H1 (cell line): ENCODE measurements around the gene SH3PXD2B. TPM values are rescaled to one million over a fixed set of nuclear protein-coding genes. Genes with fewer than 3 reads are reported as not detected.

Experiments used
- BCL11A ChIP-seq, 2 experiments: IDR thresholded peaks; one replicate each; pipeline ENCODE4 v1.6.1; 2011; ENCODE audit warnings: low read depth in 2 of 2, low read length in 2 of 2, mild to moderate bottlenecking in 2 of 2
- RXRA ChIP-seq: IDR thresholded peaks from 2 replicates; pipeline ENCODE4 v1.6.1; 2011; ENCODE audit warnings: low read depth, mild to moderate bottlenecking, low read length, moderate library complexity; ENCODE audit not compliant: insufficient read depth
- SAP30 ChIP-seq: fragments of 300-600 bp; sonication (generic); IDR thresholded peaks from 2 replicates; pipeline ENCODE4 v1.7.1; 2012; ENCODE audit warnings: low read length, moderate library complexity, mild to moderate bottlenecking, inconsistent platforms; ENCODE audit not compliant: insufficient read depth, insufficient replicate concordance
- SIRT6 ChIP-seq: IDR thresholded peaks from one replicate; pipeline ENCODE4 v1.7.1; 2012; ENCODE audit warnings: low read length, inconsistent platforms
- polyA plus RNA-seq, 7 experiments: library from polyadenylated mRNA; depleted of rRNA in 3 of 7; stranded (reverse) in 5 of 7; unstranded in 2 of 7; fragments of >200 nt in 5 of 7; fragments of 200-250 nt in 2 of 7; gene quantifications; 1 replicate in 5 of 7; 2 replicates in 1 of 7; 4 replicates in 1 of 7; pipeline versions ENCODE4 v1.2.1 to v1.2.3, GENCODE V29; 2011 to 2013; ENCODE audit warnings: missing spikeins in 2 of 7, mixed read lengths in 2 of 7
- total RNA-seq: library from RNA; stranded (reverse); fragmentation: NEBNext Ultra II Directional; extraction: Animal tissue kit (Norgen Biotek cat#: 25700); gene quantifications from 2 replicates; pipeline ENCODE4 v1.2.1, GENCODE V29; 2021

SH3PXD2B gene
- total and polyA plus RNA-seq, 2 of the 8 experiments (the other 6 are each of a cell fraction or from before 2014, with no cell fraction given) = 32.9 to 72.9 TPM

GRCh38 chr5:172377856-172378255, 76.5 kb downstream of the SH3PXD2B start (continued):
- TF ChIP-seq RXRA = no peak
- no peak for TF ChIP-seq SAP30
- TF ChIP-seq BCL11A (IDR thresholded peaks at IDR 0.05; ENCODE audit: low read depth in 2 of 2, low read length in 2 of 2) = no peak
- TF ChIP-seq SIRT6 = no peak
